ENCODE results near the gene LDLRAP1. TPM values are rescaled to one million over a fixed set of nuclear protein-coding genes. Genes with fewer than 3 reads are reported as not detected.

LDLRAP1 gene
- total and polyA plus RNA-seq, 7 donors: 9.1 to 35.8 (median 17.4) TPM

- no peak for DNase-seq
- intact Hi-C loops (cut with DNase I): no loop called here
Measured at GRCh38 chr1:25528881-25529517, 14.4 kb upstream of the LDLRAP1 start.

GRCh38 chr1:25529518-25530185 is 13.8 kb upstream of the LDLRAP1 start:
- intact Hi-C loops (cut with DNase I): no loop called here
- DNase-seq: no peak
- no peak overlapping the region for H3K27ac ChIP-seq
- H3K9me3 ChIP-seq: peaks cover 0 to 4% (median 0%) of the 10 kb centered on the region in 4 donors
- H3K4me1 ChIP-seq: no peaks in the 10 kb centered on the region
- H3K36me3 ChIP-seq: no peaks in the 10 kb centered on the region
- WGBS, 2 donors: 76% methylated on average over 18 of the region's 18 CpGs
- peaks cover 0 to 2% (median 0%) of the 10 kb centered on the region in 3 donors for H3K27me3 ChIP-seq
- H3K4me3 ChIP-seq: no peak overlapping the region
- no peak for TF ChIP-seq EP300 (IDR thresholded peaks at IDR 0.05)
- TF ChIP-seq POLR2A (IDR thresholded peaks at IDR 0.05): no peak
- TF ChIP-seq CTCF (IDR thresholded peaks at IDR 0.05): no peak
- TF ChIP-seq POLR2AphosphoS5 (IDR thresholded peaks at IDR 0.05): no peak

More at GRCh38 chr1:25528881-25529517, 14.4 kb upstream of the LDLRAP1 start:
- H3K4me1 ChIP-seq: no peaks in the 10 kb centered on the region
- WGBS, 2 donors: 88 to 90% methylated on average over 7 of the region's 7 CpGs
- no peak overlapping the region for H3K27ac ChIP-seq
- no peaks in the 10 kb centered on the region for H3K36me3 ChIP-seq
- H3K27me3 ChIP-seq: peaks cover 0 to 2% (median 0%) of the 10 kb centered on the region in 3 donors
- H3K4me3 ChIP-seq: no peak overlapping the region
- TF ChIP-seq CTCF (IDR thresholded peaks at IDR 0.05) (no peak), POLR2AphosphoS5 (IDR thresholded peaks at IDR 0.05) (no peak), POLR2A (IDR thresholded peaks at IDR 0.05) (no peak), EP300 (IDR thresholded peaks at IDR 0.05) (no peak)
- peaks cover 0 to 4% (median 0%) of the 10 kb centered on the region in 4 donors for H3K9me3 ChIP-seq

DNA sequence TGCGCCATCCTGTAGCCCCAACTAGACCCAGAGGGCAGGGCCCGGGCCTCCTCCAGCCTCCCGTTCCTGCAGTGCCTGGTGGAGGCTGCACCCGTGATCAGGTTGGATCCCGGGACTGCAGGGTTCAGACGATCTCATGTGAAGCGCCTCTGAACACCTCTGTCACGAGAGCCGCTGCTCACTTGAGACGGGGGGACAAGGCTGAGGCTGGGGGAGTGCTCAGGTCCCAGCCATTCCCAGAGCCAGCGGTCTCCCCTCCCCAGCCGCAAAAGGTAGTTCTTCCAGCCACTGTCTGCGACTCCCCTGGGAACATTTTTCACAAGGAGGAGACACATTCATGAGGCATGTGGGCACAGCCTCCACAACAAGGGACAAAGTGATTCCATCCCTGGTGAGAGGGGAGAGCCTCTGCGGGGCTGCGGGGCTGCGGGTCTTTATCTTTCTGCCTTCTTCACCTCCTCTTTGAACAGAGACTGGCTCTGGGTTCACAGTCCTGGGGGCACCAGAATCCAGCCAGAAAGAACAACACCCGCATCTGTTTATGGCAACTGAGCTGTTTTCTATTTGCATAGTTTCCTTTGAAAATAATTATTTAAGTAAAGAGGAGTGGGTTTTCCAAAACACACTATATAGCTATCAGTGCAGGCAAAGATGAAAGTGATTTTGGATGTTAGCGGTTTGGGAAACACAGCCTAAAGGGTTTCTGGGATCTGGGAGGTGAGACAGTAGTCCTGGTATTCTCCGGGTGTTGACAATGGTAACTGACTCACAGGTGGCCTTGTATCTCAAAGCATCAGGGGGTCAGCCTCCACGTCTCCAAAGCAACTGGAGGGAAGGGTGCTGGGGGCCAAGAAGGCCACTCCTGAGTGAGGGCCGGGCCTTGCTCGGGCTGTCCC is 13.0 kb upstream of the LDLRAP1 start:
- Histone ChIP-seq H3K36me3 (no peaks in the 10 kb centered on the region), H3K9me3 (peaks cover 0 to 2% (median 0%) of the 10 kb centered on the region in 4 donors), H3K27me3 (peaks cover 0 to under 1% (median 0%) of the 10 kb centered on the region in 3 donors), H3K4me1 (no peaks in the 10 kb centered on the region), H3K4me3 (no peak overlapping the region), H3K27ac (no peak overlapping the region)
- DNase-seq: no peak
- intact Hi-C loops (cut with DNase I): no loop called here
- 77 to 92% methylated on average over 22 of the region's 22 CpGs for WGBS, 2 donors
- TF ChIP-seq POLR2A (IDR thresholded peaks at IDR 0.05) (no peak), POLR2AphosphoS5 (IDR thresholded peaks at IDR 0.05) (no peak), CTCF (IDR thresholded peaks at IDR 0.05) (no peak), EP300 (IDR thresholded peaks at IDR 0.05) (no peak)

DNA sequence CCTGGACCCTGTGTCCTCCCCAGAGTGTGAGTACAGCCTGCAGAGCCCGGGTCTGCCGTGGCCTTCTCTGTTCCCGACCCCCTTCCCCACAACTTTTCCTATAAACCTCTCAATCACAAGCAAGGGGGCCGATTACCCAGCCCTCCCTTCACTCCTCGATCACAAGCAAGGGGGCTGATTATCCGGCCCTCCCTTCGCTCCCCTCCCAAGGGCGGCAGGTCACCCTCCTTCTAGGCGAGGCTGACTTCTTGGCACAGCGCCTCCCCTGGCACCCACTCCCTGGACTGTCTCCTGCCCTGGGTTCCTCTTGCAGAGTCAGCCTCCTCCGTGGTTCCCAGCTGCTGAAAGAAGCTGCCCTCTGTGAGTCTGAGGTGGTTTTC is 12.3 kb upstream of the LDLRAP1 start:
- intact Hi-C loops (cut with DNase I): no loop called here
- Histone ChIP-seq H3K36me3 (no peaks in the 10 kb centered on the region), H3K9me3 (no peaks in the 10 kb centered on the region), H3K27me3 (no peaks in the 10 kb centered on the region), H3K27ac (no peak overlapping the region), H3K4me3 (no peak overlapping the region), H3K4me1 (no peaks in the 10 kb centered on the region)
- TF ChIP-seq POLR2AphosphoS5 (IDR thresholded peaks at IDR 0.05): no peak
- no peak for TF ChIP-seq CTCF (IDR thresholded peaks at IDR 0.05)
- TF ChIP-seq POLR2A (IDR thresholded peaks at IDR 0.05): no peak
- no peak for TF ChIP-seq EP300 (IDR thresholded peaks at IDR 0.05)
- WGBS, 2 donors: 25 to 70% methylated on average over 11 of the region's 11 CpGs
- DNase-seq: no peak

All from sigmoid colon (tissue), 7 donors.